ENCODE results near the gene HOXC5. TPM values are rescaled to one million over a fixed set of nuclear protein-coding genes. Genes with fewer than 3 reads are reported as not detected.

The HOXC5 gene
- total RNA-seq = not detected in 2 replicates

DNA sequence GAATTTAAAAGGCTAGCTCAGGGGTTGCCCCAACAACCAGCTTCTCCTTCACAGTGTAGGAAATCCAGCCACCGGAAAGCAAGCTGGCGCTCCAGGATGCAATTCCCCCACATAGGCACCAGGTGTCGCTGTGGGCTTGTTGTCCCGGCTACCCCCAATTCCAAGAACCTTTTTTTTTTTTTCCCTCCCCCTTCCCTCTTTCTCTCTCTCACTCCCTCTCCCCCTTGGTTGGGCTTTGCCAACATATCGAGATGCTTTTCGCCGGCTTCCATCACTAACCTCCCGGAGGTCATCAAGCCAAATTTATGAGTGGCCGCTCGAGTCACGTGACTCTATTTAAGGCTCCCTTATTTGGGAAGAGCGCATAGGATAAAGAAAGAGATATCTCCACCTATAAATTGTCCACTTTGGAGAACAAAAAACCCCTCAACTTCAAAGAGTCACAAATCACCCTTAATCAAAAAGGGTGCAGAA lies at the start of gene HOXC5:
HOXC5 (plus strand) TSS at position 424 of the 474 bp plus-strand sequence. CDS start 73 bp downstream, outside the sequence.

DNA sequence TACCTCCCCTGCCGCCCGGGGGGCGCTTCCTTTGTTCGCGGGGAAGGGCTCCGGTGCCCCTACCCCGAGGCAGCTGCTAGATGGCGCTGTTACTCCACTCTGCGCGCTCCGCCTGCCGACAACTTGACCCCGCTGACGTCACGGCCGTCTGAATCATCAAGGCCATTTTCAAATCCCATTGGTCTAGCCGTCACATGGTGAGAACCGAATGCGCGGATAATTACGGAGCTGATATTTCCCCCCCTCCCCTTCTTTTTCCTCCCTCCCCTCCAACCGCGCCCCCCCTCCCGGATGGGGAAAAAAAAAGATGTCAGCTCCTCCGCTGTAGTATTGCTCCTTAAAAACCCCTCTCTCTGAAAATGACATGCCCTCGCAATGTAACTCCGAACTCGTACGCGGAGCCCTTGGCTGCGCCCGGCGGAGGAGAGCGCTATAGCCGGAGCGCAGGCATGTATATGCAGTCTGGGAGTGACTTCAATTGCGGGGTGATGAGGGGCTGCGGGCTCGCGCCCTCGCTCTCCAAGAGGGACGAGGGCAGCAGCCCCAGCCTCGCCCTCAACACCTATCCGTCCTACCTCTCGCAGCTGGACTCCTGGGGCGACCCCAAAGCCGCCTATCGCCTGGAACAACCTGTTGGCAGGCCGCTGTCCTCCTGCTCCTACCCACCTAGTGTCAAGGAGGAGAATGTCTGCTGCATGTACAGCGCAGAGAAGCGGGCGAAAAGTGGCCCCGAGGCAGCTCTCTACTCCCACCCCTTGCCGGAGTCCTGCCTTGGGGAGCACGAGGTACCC lies 47.8 kb upstream of the HOXC5 start, which contains the start of gene HOXC10:
HOXC10 (plus strand) TSS at position 246 of the 791 bp plus-strand sequence; CDS start at position 360, 114 bp downstream.

DNA sequence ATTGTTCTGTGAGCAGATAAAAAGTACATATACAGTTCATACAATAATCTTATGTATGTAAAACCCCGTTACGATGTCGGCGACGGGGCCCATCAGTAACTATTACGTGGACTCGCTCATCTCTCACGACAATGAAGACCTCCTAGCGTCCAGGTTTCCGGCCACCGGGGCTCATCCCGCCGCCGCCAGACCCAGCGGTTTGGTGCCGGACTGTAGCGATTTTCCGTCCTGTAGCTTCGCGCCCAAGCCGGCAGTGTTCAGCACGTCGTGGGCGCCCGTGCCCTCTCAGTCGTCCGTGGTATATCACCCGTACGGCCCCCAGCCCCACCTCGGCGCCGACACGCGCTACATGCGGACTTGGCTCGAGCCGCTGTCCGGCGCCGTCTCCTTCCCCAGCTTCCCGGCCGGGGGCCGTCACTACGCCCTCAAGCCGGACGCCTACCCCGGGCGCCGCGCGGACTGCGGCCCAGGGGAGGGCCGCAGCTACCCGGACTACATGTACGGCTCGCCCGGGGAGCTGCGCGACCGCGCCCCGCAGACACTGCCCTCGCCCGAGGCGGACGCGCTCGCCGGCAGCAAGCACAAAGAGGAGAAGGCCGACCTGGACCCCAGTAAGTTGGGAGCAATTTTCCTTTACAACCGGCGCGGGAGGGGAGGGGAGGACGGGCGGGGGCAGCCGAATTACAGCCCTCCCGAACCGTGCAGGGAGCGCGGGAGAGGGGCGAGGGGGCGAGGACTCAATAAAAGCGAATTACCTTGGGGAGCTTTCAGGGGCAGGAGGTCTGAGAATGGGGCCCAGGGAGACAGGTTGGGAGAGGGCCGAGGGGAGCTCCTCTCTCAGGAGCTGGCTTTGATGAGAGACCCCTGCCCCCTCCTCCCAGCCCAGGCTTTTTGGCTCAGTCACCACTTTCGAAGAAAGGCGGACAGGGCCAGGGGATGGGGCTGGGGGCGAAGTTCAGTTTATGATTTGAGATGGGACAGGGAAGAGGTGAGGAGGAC lies 32.4 kb upstream of the HOXC5 start, which contains the start of gene HOXC9:
HOXC9 (plus strand) TSS at position 46 of the 999 bp plus-strand sequence; CDS start at position 74, 28 bp downstream.

GRCh38 chr12:54028314-54029201 lies 4.3 kb upstream of the HOXC5 start, which contains the start of gene HOXC6:
HOXC6 (plus strand) TSS chr12:54028440; CDS start chr12:54028522, 82 bp downstream.

GRCh38 chr12:54053751-54054741 lies 21.2 kb downstream of the HOXC5 start, which contains the start of gene HOXC4:
HOXC4 (plus strand) TSS chr12:54053835; CDS start chr12:54053923, 88 bp downstream.

Small RNAs within 50 kb of the gene (small RNA-seq; reads per million reads assigned to genes)
- not detected for gene HOXC5
- gene MIR196A2 = not detected
- not detected for gene MIR615

Other genes with a start within 250 kb of the HOXC5 start
- not detected in 2 replicates for gene HOXC13, start 94.2 kb upstream of the HOXC5 start, total RNA-seq
- not detected in 2 replicates for gene HOXC12, start 78.1 kb upstream of the HOXC5 start, total RNA-seq
- not detected in 2 replicates for gene HOXC11, start 59.9 kb upstream of the HOXC5 start, total RNA-seq
- not detected in 2 replicates for gene HOTAIR, start 58.1 kb upstream of the HOXC5 start, total RNA-seq
- gene HOXC10, start 47.9 kb upstream of the HOXC5 start, total RNA-seq = not detected in 2 replicates
- 0.22 TPM in 1 of 2 replicates, not detected in the other for gene HOXC9, start 32.9 kb upstream of the HOXC5 start, total RNA-seq
- not detected in 2 replicates for gene HOXC8, start 24.1 kb upstream of the HOXC5 start, total RNA-seq
- gene HOXC6, start 4.6 kb upstream of the HOXC5 start, total RNA-seq = not detected in 2 replicates
- not detected in 2 replicates for gene HOXC4, start 20.8 kb downstream of the HOXC5 start, total RNA-seq
- gene SMUG1, start 155.9 kb downstream of the HOXC5 start, total RNA-seq = 15.6 and 18.6 TPM in 2 replicates
- gene CBX5, start 247.1 kb downstream of the HOXC5 start, total RNA-seq = 84.3 and 117 TPM in 2 replicates
- gene HNRNPA1, start 247.7 kb downstream of the HOXC5 start, total RNA-seq = 668 and 728 TPM in 2 replicates

All from thoracic aorta endothelial cell (primary cell).